MM.1S (cell line): ENCODE measurements around the gene ARHGEF10L.

Source experiments
- EZH2 ChIP-seq: fragments of 300-600 bp; sonication (generic); optimal IDR thresholded peaks from 2 replicates; pipeline ENCODE3; 2017; ENCODE audit warnings: low read depth, mild to moderate bottlenecking, antibody characterized with exemption, low read length, mixed read lengths
- EZH2phosphoT487 ChIP-seq: fragments of 300-600 bp; sonication (generic); IDR thresholded peaks from 2 replicates; pipeline ENCODE4 v1.6.1; 2018; ENCODE audit warnings: antibody characterized with exemption, low read length
- TF ChIP-seq, protein P1 (sequence below): fragments of 300-600 bp; sonication (generic); IDR thresholded peaks from 2 replicates; pipeline ENCODE4 v1.5.1; 2016; ENCODE audit warnings: antibody characterized with exemption, low read length, mixed read lengths

DNA sequence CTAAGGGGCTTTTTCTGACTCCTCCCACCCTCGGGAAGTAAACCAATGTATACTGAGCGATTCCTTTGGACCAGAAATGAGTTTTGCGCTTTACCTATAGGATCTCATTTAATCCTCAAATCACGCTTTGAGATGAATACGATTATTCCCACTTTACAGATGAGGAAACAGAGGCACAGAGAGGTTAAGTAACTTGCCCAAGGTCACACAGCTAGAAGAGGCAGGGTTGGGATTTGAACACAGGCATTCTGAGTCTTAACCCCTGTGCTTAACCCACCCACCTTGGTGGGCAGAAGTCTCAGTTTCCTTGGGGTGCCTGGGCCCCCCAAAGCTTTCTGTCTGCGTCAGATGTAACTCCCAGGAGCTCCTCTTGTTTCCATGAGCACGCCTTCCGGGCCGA lies 129.8 kb downstream of the ARHGEF10L start:
- TF ChIP-seq, protein P1, sequence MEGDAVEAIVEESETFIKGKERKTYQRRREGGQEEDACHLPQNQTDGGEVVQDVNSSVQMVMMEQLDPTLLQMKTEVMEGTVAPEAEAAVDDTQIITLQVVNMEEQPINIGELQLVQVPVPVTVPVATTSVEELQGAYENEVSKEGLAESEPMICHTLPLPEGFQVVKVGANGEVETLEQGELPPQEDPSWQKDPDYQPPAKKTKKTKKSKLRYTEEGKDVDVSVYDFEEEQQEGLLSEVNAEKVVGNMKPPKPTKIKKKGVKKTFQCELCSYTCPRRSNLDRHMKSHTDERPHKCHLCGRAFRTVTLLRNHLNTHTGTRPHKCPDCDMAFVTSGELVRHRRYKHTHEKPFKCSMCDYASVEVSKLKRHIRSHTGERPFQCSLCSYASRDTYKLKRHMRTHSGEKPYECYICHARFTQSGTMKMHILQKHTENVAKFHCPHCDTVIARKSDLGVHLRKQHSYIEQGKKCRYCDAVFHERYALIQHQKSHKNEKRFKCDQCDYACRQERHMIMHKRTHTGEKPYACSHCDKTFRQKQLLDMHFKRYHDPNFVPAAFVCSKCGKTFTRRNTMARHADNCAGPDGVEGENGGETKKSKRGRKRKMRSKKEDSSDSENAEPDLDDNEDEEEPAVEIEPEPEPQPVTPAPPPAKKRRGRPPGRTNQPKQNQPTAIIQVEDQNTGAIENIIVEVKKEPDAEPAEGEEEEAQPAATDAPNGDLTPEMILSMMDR: no peak
- TF ChIP-seq EZH2 (no peak), EZH2phosphoT487 (no peak)
